HG03354 (cell line): ENCODE data around the gene KCNA5.

Experiments used
- ATAC-seq: cut with Tn5 transposase; IDR thresholded peaks from one replicate; pipeline ENCODE4 v1.9.1; 2021; ENCODE audit warnings: mild to moderate bottlenecking; ENCODE audit not compliant: unreplicated experiment, poor library complexity, severe bottlenecking

The KCNA5 gene

GRCh38 chr12:5094551-5094950 lies 50.9 kb downstream of the KCNA5 start:
- ATAC-seq: no peak

GRCh38 chr12:5094986-5095385 lies 51.3 kb downstream of the KCNA5 start:
- no peak for ATAC-seq
